Subcutaneous abdominal adipose tissue (tissue), 5 donors: ENCODE measurements around the gene TMEM187.
"Not testable (repeated sequence)": the region's sequence is repeated elsewhere in the genome, so short reads cannot be mapped to it uniquely, and the experiment has no call there.

Experiments
- H3K27ac ChIP-seq: one replicate; pipeline ENCODE4 v1.7.0; 2013; ENCODE audit warnings: low read depth, mild to moderate bottlenecking, inconsistent platforms, low read length, moderate library complexity
- H3K27me3 ChIP-seq, 5 donors: one replicate each; pipeline ENCODE4 v1.7.0; 2013; ENCODE audit warnings: low read length in 5 of 5, inconsistent platforms in 1 of 5; ENCODE audit not compliant: control insufficient read depth in 5 of 5, insufficient read depth in 4 of 5
- H3K36me3 ChIP-seq, 5 donors: one replicate each; pipeline ENCODE4 v1.7.0; 2013; ENCODE audit warnings: low read length in 5 of 5; ENCODE audit not compliant: control insufficient read depth in 5 of 5, insufficient read depth in 5 of 5
- H3K4me1 ChIP-seq, 5 donors: one replicate each; pipeline ENCODE4 v1.7.0; 2013; ENCODE audit warnings: low read length in 5 of 5, mild to moderate bottlenecking in 3 of 5, moderate library complexity in 1 of 5; ENCODE audit not compliant: control insufficient read depth in 5 of 5, insufficient read depth in 5 of 5
- H3K4me3 ChIP-seq, 5 donors: one replicate each; pipeline ENCODE4 v1.7.0; 2013; ENCODE audit warnings: low read length in 5 of 5, low read depth in 1 of 5
- H3K9ac ChIP-seq, 5 donors: one replicate each; pipeline ENCODE4 v1.7.0; 2013; ENCODE audit warnings: low read length in 5 of 5, mild to moderate bottlenecking in 4 of 5, moderate library complexity in 3 of 5
- H3K9me3 ChIP-seq, 5 donors: one replicate each; pipeline ENCODE4 v1.7.0; 2013; ENCODE audit warnings: low read length in 5 of 5; ENCODE audit not compliant: control insufficient read depth in 5 of 5
- donor health status: healthy.
- donor health status: healthy.
- donor health status: healthy.
- donor health status: healthy.
- donor health status: healthy.

TMEM187 gene

GRCh38 chrX:153980394-153980793, 7.8 kb downstream of the TMEM187 start:
- not testable (repeated sequence) for H3K27ac ChIP-seq, H3K9ac ChIP-seq, H3K9me3 ChIP-seq, H3K4me3 ChIP-seq
- H3K36me3 ChIP-seq, result peaks cover 0 to 12% (median 3%) of the 10 kb centered on the region in 5 donors
- peaks cover 0 to 28% (median 5%) of the 10 kb centered on the region in 5 donors for H3K4me1 ChIP-seq
- H3K27me3 ChIP-seq, result peaks cover 0 to 23% (median 14%) of the 10 kb centered on the region in 5 donors

- H3K27ac ChIP-seq, result no peak overlapping the region
- no peak overlapping the region for H3K4me3 ChIP-seq
- peaks cover 0 to 12% (median 3%) of the 10 kb centered on the region in 5 donors for H3K36me3 ChIP-seq
- no peaks in the 10 kb centered on the region for H3K9me3 ChIP-seq
- no peak overlapping the region for H3K9ac ChIP-seq
- H3K27me3 ChIP-seq, result peaks cover 0 to 24% (median 14%) of the 10 kb centered on the region in 5 donors
- peaks cover 0 to 31% (median 9%) of the 10 kb centered on the region in 5 donors for H3K4me1 ChIP-seq
These were observed 8.7 kb downstream of the TMEM187 start for GRCh38 chrX:153981231-153981630.

- H3K27me3 ChIP-seq, result peaks cover 0 to 27% (median 14%) of the 10 kb centered on the region in 5 donors
- no peak overlapping the region for H3K27ac ChIP-seq
- H3K4me1 ChIP-seq, result peaks cover 0 to 33% (median 9%) of the 10 kb centered on the region in 5 donors
- no peaks in the 10 kb centered on the region for H3K9me3 ChIP-seq
- H3K4me3 ChIP-seq, result no peak overlapping the region
- peaks cover 0 to 12% (median 3%) of the 10 kb centered on the region in 5 donors for H3K36me3 ChIP-seq
- H3K9ac ChIP-seq, result no peak overlapping the region
These were observed 9.4 kb downstream of the TMEM187 start for GRCh38 chrX:153981771-153982533.

- no peaks in the 10 kb centered on the region for H3K9me3 ChIP-seq
- no peak overlapping the region for H3K4me3 ChIP-seq
- no peak overlapping the region for H3K9ac ChIP-seq
- H3K27me3 ChIP-seq, result peaks cover 0 to 27% (median 14%) of the 10 kb centered on the region in 5 donors
- H3K4me1 ChIP-seq, result peaks cover 0 to 34% (median 9%) of the 10 kb centered on the region in 5 donors
- no peak overlapping the region for H3K27ac ChIP-seq
- peaks cover 0 to 12% (median 3%) of the 10 kb centered on the region in 5 donors for H3K36me3 ChIP-seq
These were observed 10.8 kb downstream of the TMEM187 start for GRCh38 chrX:153983321-153983801.

- H3K9ac ChIP-seq, result peak overlapping the region in 1 of 5 donors; percentile 3
- peaks cover 0 to 34% (median 9%) of the 10 kb centered on the region in 5 donors for H3K4me1 ChIP-seq
- peak overlapping the region; percentile 37 for H3K27ac ChIP-seq
- peaks cover 0 to 12% (median 3%) of the 10 kb centered on the region in 5 donors for H3K36me3 ChIP-seq
- H3K27me3 ChIP-seq, result peaks cover 0 to 27% (median 14%) of the 10 kb centered on the region in 5 donors
- no peak overlapping the region for H3K4me3 ChIP-seq
- H3K9me3 ChIP-seq, result no peaks in the 10 kb centered on the region
These were observed 12.0 kb downstream of the TMEM187 start for GRCh38 chrX:153984351-153985178.

- Histone ChIP-seq H3K9me3 (peaks cover 0 to 3% (median 0%) of the 10 kb centered on the region in 5 donors), H3K4me3 (no peak overlapping the region), H3K27me3 (peaks cover 0 to 24% (median 6%) of the 10 kb centered on the region in 5 donors), H3K36me3 (no peaks in the 10 kb centered on the region), H3K27ac (no peak overlapping the region), H3K4me1 (peaks cover 0 to 18% (median 9%) of the 10 kb centered on the region in 5 donors), H3K9ac (no peak overlapping the region)
These were observed 15.9 kb downstream of the TMEM187 start for GRCh38 chrX:153988493-153988892.

GRCh38 chrX:153989973-153990655, 17.6 kb downstream of the TMEM187 start:
- Histone ChIP-seq H3K27ac (no peak overlapping the region), H3K4me3 (no peak overlapping the region), H3K9me3 (peaks cover 0 to 3% (median 0%) of the 10 kb centered on the region in 5 donors), H3K4me1 (peaks cover 0 to 9% (median 6%) of the 10 kb centered on the region in 5 donors), H3K9ac (no peak overlapping the region), H3K27me3 (peaks cover 0 to 13% (median 4%) of the 10 kb centered on the region in 5 donors), H3K36me3 (no peaks in the 10 kb centered on the region)

GRCh38 chrX:153991013-153991580, 18.5 kb downstream of the TMEM187 start:
- Histone ChIP-seq H3K4me3 (no peak overlapping the region), H3K36me3 (no peaks in the 10 kb centered on the region), H3K9me3 (peaks cover 0 to 3% (median 0%) of the 10 kb centered on the region in 5 donors), H3K9ac (no peak overlapping the region), H3K27ac (no peak overlapping the region), H3K27me3 (peaks cover 0 to 10% (median 4%) of the 10 kb centered on the region in 5 donors), H3K4me1 (peaks cover 0 to 4% (median 0%) of the 10 kb centered on the region in 5 donors)

GRCh38 chrX:153992180-153992579, 19.6 kb downstream of the TMEM187 start:
- Histone ChIP-seq H3K27me3 (peaks cover 0 to 9% (median 4%) of the 10 kb centered on the region in 5 donors), H3K36me3 (no peaks in the 10 kb centered on the region), H3K9ac (no peak overlapping the region), H3K9me3 (peaks cover 0 to 3% (median 0%) of the 10 kb centered on the region in 5 donors), H3K4me3 (no peak overlapping the region), H3K4me1 (no peaks in the 10 kb centered on the region), H3K27ac (no peak overlapping the region)
